OCI-LY1 (cell line): Measurements from ENCODE around the gene C1GALT1C1L.

Experiments
- CTCF ChIP-seq: fragments of 200-600 bp; sonication (generic), shearing (Covaris generic); IDR thresholded peaks from 2 replicates; pipeline ENCODE4 v1.5.1; 2017; ENCODE audit warnings: mild to moderate bottlenecking, antibody characterized with exemption, low read length, moderate library complexity, mixed read lengths
- EZH2 ChIP-seq: fragments of 200-600 bp; sonication (generic), shearing (Covaris generic); IDR thresholded peaks from 2 replicates; pipeline ENCODE4 v1.8.0; 2017; ENCODE audit warnings: borderline replicate concordance, mixed run types, mild to moderate bottlenecking, antibody characterized with exemption, low read length, moderate library complexity, mixed read lengths

GRCh38 chr2:43714164-43714563, 37.9 kb upstream of the C1GALT1C1L start:
- TF ChIP-seq CTCF, result no peak
- TF ChIP-seq EZH2, result no peak
